AG04450 (cell line): ENCODE data around the gene OR4M1. TPM values are rescaled to one million over a fixed set of nuclear protein-coding genes. Genes with fewer than 3 reads are reported as not detected.
"Not testable (repeated sequence)": the region's sequence is repeated elsewhere in the genome, so short reads cannot be mapped to it uniquely, and the experiment has no call there.

Experiments used
- CTCF ChIA-PET: fragments of 300-600, 350-600 bp; formaldehyde crosslinking; extraction: SDS; loops from one replicate; lab custom pipeline; 2022; ENCODE audit warnings: antibody characterized with exemption, inconsistent platforms; lab: Charles Lee
- POLR2A ChIA-PET: fragments of 350-600 bp; formaldehyde crosslinking; extraction: SDS; loops from one replicate; lab custom pipeline; 2021; ENCODE audit warnings: antibody characterized with exemption, inconsistent platforms; lab: Yijun Ruan, JAX
- DNase-seq: peaks from one replicate; pipeline ENCODE4 v3.0.0-alpha.2; 2011; ENCODE audit warnings: low read depth, low spot score
- H3K27ac ChIP-seq: one replicate; pipeline ENCODE4 v1.5.1; 2012; ENCODE audit warnings: low read depth, low read length, control low read depth
- H3K27me3 ChIP-seq: one replicate; pipeline ENCODE4 v1.6.0; 2012; ENCODE audit warnings: low read length; ENCODE audit not compliant: control insufficient read depth, insufficient read depth
- H3K4me3 ChIP-seq: 2 replicates; pipeline ENCODE4 v1.5.1; 2011; ENCODE audit warnings: mild to moderate bottlenecking, low read depth, low read length, control low read depth
- H3K9me3 ChIP-seq: 2 replicates; pipeline ENCODE4 v1.5.1; 2012; ENCODE audit warnings: low read length; ENCODE audit not compliant: control insufficient read depth, insufficient read depth
- CTCF ChIP-seq: IDR thresholded peaks from 2 replicates; pipeline ENCODE4 v1.5.1; 2011; ENCODE audit warnings: low read depth, low read length, control low read depth, inconsistent platforms
- polyA plus RNA-seq: library from polyadenylated mRNA; depleted of rRNA; stranded (reverse); fragments of >200 nt; gene quantifications from 2 replicates; pipeline ENCODE4 v1.2.3, GENCODE V29; 2011

The OR4M1 gene
- polyA plus RNA-seq, 1 experiment = not detected

GRCh38 chr14:19754172-19754571, 19.1 kb upstream of the OR4M1 start:
- no peak for TF ChIP-seq CTCF
- Histone ChIP-seq H3K27me3 (no peaks in the 10 kb centered on the region), H3K27ac (no peak overlapping the region), H3K4me3 (no peak overlapping the region), H3K9me3 (peaks cover 4% of the 10 kb centered on the region)
- ChIA-PET POLR2A (no interaction called here), CTCF (no interaction called here)
- DNase-seq = no peak

GRCh38 chr14:19771491-19771890, 1.8 kb upstream of the OR4M1 start:
- POLR2A ChIA-PET, DNase-seq, H3K27me3 ChIP-seq, CTCF ChIA-PET, H3K4me3 ChIP-seq, H3K27ac ChIP-seq: not testable (repeated sequence)
- peaks cover 11% of the 10 kb centered on the region for H3K9me3 ChIP-seq

GRCh38 chr14:19771895-19772430, 1.3 kb upstream of the OR4M1 start:
- Histone ChIP-seq H3K9me3 (peaks cover 11% of the 10 kb centered on the region), H3K4me3 (no peak overlapping the region), H3K27me3 (no peaks in the 10 kb centered on the region), H3K27ac (no peak overlapping the region)
- POLR2A ChIA-PET = no interaction called here
- no peak for DNase-seq
- CTCF ChIA-PET = no interaction called here
- no peak for TF ChIP-seq CTCF

- CTCF ChIA-PET, POLR2A ChIA-PET, H3K27me3 ChIP-seq, H3K4me3 ChIP-seq, H3K27ac ChIP-seq, DNase-seq: not testable (repeated sequence)
- peaks cover 11% of the 10 kb centered on the region for H3K9me3 ChIP-seq
Measured at GRCh38 chr14:19772454-19772853, 850 bp upstream of the OR4M1 start.

GRCh38 chr14:19775587-19775986, 2.3 kb downstream of the OR4M1 start:
- TF ChIP-seq CTCF = no peak
- Histone ChIP-seq H3K4me3 (no peak overlapping the region), H3K27ac (no peak overlapping the region), H3K27me3 (no peaks in the 10 kb centered on the region), H3K9me3 (peaks cover 13% of the 10 kb centered on the region)
- CTCF ChIA-PET = no interaction called here
- POLR2A ChIA-PET = no interaction called here
- DNase-seq = no peak

- H3K4me3 ChIP-seq, DNase-seq, H3K27me3 ChIP-seq, CTCF ChIA-PET, POLR2A ChIA-PET, H3K27ac ChIP-seq: not testable (repeated sequence)
- H3K9me3 ChIP-seq = peaks cover 21% of the 10 kb centered on the region
Measured at GRCh38 chr14:19785848-19786247, 12.5 kb downstream of the OR4M1 start.

GRCh38 chr14:19787318-19787717, 14.0 kb downstream of the OR4M1 start:
- CTCF ChIA-PET = interaction anchor here (0.6 kb wide), 1 partner anchor 18 kb away, joined by 4 read pairs; no protein-coding TSS in a partner anchor
- H3K27me3 ChIP-seq, POLR2A ChIA-PET, H3K27ac ChIP-seq, DNase-seq, H3K4me3 ChIP-seq: not testable (repeated sequence)
- peaks cover 21% of the 10 kb centered on the region for H3K9me3 ChIP-seq

GRCh38 chr14:19788150-19788549, 14.8 kb downstream of the OR4M1 start:
- CTCF ChIA-PET, POLR2A ChIA-PET, H3K27ac ChIP-seq, H3K27me3 ChIP-seq, H3K4me3 ChIP-seq, DNase-seq: not testable (repeated sequence)
- peaks cover 21% of the 10 kb centered on the region for H3K9me3 ChIP-seq

GRCh38 chr14:19796520-19797108, 23.3 kb downstream of the OR4M1 start:
- POLR2A ChIA-PET, H3K27me3 ChIP-seq, H3K27ac ChIP-seq, DNase-seq, H3K4me3 ChIP-seq, CTCF ChIA-PET: not testable (repeated sequence)
- H3K9me3 ChIP-seq = peaks cover 37% of the 10 kb centered on the region
